H1 (cell line): ENCODE data around the gene BRAP. TPM values are rescaled to one million over a fixed set of nuclear protein-coding genes. Genes with fewer than 3 reads are reported as not detected.

ENCODE experiments used
- CTCF ChIA-PET: fragments of 300-600 bp; sonication (Branson Sonifier 250); formaldehyde crosslinking; loops from one replicate; lab custom pipeline; 2021; ENCODE audit not compliant: partially characterized antibody; lab: Charles Lee
- POLR2A ChIA-PET: fragments of 300-600 bp; sonication (Branson Sonifier 250); formaldehyde crosslinking; loops from one replicate; lab custom pipeline; 2021; ENCODE audit warnings: inconsistent platforms; ENCODE audit not compliant: partially characterized antibody; lab: Charles Lee
- DNase-seq, 2 experiments: peaks; one replicate each; pipeline versions ENCODE4 v3.0.0 to v3.0.0-alpha.2; 2010 to 2022; ENCODE audit warnings: low spot score in 2 of 2, low read depth in 1 of 2, mixed read lengths in 1 of 2
- FAIRE-seq: peaks from 2 replicates; lab custom pipeline; 2011; peaks lifted over from hg19 to GRCh38; lab: Jason Lieb, UNC
- H2AFZ ChIP-seq: 2 replicates; pipeline ENCODE4 v1.8.1; 2012; ENCODE audit warnings: low read length, inconsistent platforms
- H2AK5ac ChIP-seq: 2 replicates; pipeline ENCODE4 v1.6.1; 2013; ENCODE audit warnings: low read depth, low read length
- H2BK120ac ChIP-seq: replicated peaks from 2 replicates; pipeline ENCODE3; 2013; ENCODE audit warnings: low read depth, low read length, inconsistent platforms
- H2BK12ac ChIP-seq: 2 replicates; pipeline ENCODE4 v1.6.1; 2013; ENCODE audit warnings: low read depth, low read length
- H2BK15ac ChIP-seq: 2 replicates; pipeline ENCODE4 v1.6.1; 2013; ENCODE audit warnings: low read length
- H2BK20ac ChIP-seq: 2 replicates; pipeline ENCODE4 v1.6.1; 2013; ENCODE audit warnings: low read length
- H2BK5ac ChIP-seq: 2 replicates; pipeline ENCODE4 v1.6.1; 2013; ENCODE audit warnings: low read depth, low read length
- H3K14ac ChIP-seq: 2 replicates; pipeline ENCODE4 v1.6.1; 2013; ENCODE audit warnings: inconsistent platforms; ENCODE audit not compliant: insufficient read length
- H3K18ac ChIP-seq: 2 replicates; pipeline ENCODE4 v1.6.1; 2013; ENCODE audit warnings: low read length; ENCODE audit errors: extremely low read depth
- H3K23ac ChIP-seq: 2 replicates; pipeline ENCODE4 v1.6.1; 2013; ENCODE audit warnings: inconsistent platforms; ENCODE audit not compliant: insufficient read length
- H3K23me2 ChIP-seq: 2 replicates; pipeline ENCODE4 v1.6.1; 2013; ENCODE audit warnings: low read depth, low read length
- H3K27ac ChIP-seq: 2 replicates; pipeline ENCODE4 v1.6.1; 2011; ENCODE audit warnings: low read depth, low read length, inconsistent platforms
- H3K27me3 ChIP-seq, 4 experiments: replicated peaks in 1 of 4; 1 replicate in 1 of 4; 2 replicates in 3 of 4; pipeline versions ENCODE4 v1.6.1 to v1.8.1; 2011 to 2013; ENCODE audit warnings: low read length in 3 of 4, mild to moderate bottlenecking in 3 of 4, inconsistent platforms in 2 of 4, mixed read lengths in 2 of 4, moderate library complexity in 1 of 4; ENCODE audit not compliant: control insufficient read depth in 3 of 4, insufficient read depth in 3 of 4; ENCODE audit errors: extremely low read depth in 1 of 4
- H3K36me3 ChIP-seq, 4 experiments: 2 replicates each; pipeline versions ENCODE4 v1.6.1 to v1.8.1; 2011 to 2013; ENCODE audit warnings: mild to moderate bottlenecking in 4 of 4, low read length in 3 of 4, moderate library complexity in 2 of 4, control low read depth in 1 of 4, inconsistent platforms in 1 of 4; ENCODE audit not compliant: insufficient read depth in 4 of 4, control insufficient read depth in 2 of 4
- H3K4ac ChIP-seq: replicated peaks from 2 replicates; pipeline ENCODE3; 2013; ENCODE audit warnings: low read length, low read depth, mixed read lengths, inconsistent platforms; ENCODE audit not compliant: insufficient read length
- H3K4me1 ChIP-seq, 4 experiments: replicated peaks in 1 of 4; 1 replicate in 1 of 4; 2 replicates in 3 of 4; pipeline versions ENCODE4 v1.6.1 to v1.8.1; 2011 to 2013; ENCODE audit warnings: low read length in 3 of 4, inconsistent platforms in 2 of 4, mixed read lengths in 1 of 4; ENCODE audit not compliant: insufficient read depth in 4 of 4, control insufficient read depth in 3 of 4
- H3K4me2 ChIP-seq, 2 experiments: 2 replicates each; pipeline versions ENCODE4 v1.6.1 to v1.8.1; 2011 to 2013; ENCODE audit warnings: low read depth in 2 of 2, low read length in 2 of 2, control low read depth in 1 of 2, inconsistent platforms in 1 of 2, mild to moderate bottlenecking in 1 of 2; ENCODE audit not compliant: insufficient read depth in 1 of 2
- H3K4me3 ChIP-seq, 4 experiments: fragments of 200-600, 300-600 bp in 1 of 4; sonication (generic), shearing (Covaris generic), sonication (Bioruptor Twin) in 1 of 4; 2 replicates each; pipeline versions ENCODE4 v1.5.1 to v1.8.1; 2011 to 2016; ENCODE audit warnings: low read length in 4 of 4, low read depth in 3 of 4, control low read depth in 2 of 4, inconsistent platforms in 2 of 4, mild to moderate bottlenecking in 2 of 4, mixed read lengths in 1 of 4, moderate library complexity in 1 of 4; ENCODE audit not compliant: insufficient read depth in 2 of 4; ENCODE audit errors: extremely low read depth in 1 of 4
- H3K56ac ChIP-seq: replicated peaks from 2 replicates; pipeline ENCODE3; 2013; ENCODE audit warnings: low read depth, mild to moderate bottlenecking, mixed read lengths, low read length, inconsistent platforms; ENCODE audit not compliant: insufficient read length
- H3K79me1 ChIP-seq: 2 replicates; pipeline ENCODE4 v1.6.1; 2013; ENCODE audit warnings: low read depth, low read length, control low read depth
- H3K79me2 ChIP-seq, 2 experiments: 2 replicates each; pipeline versions ENCODE4 v1.6.1 to v1.8.1; 2012 to 2013; ENCODE audit warnings: low read length in 2 of 2, mild to moderate bottlenecking in 2 of 2, inconsistent platforms in 1 of 2; ENCODE audit not compliant: insufficient read depth in 2 of 2, control insufficient read depth in 1 of 2
- H3K9ac ChIP-seq, 4 experiments: replicated peaks in 1 of 4; 1 replicate in 1 of 4; 2 replicates in 3 of 4; pipeline versions ENCODE4 v1.6.1 to v1.8.1; 2011 to 2013; ENCODE audit warnings: low read depth in 3 of 4, low read length in 3 of 4, control low read depth in 2 of 4, mild to moderate bottlenecking in 2 of 4, moderate library complexity in 2 of 4, inconsistent platforms in 1 of 4; ENCODE audit errors: extremely low read depth in 1 of 4
- H3K9me3 ChIP-seq, 2 experiments: 2 replicates each; pipeline versions ENCODE4 v1.6.1 to v1.8.1; 2012 to 2013; ENCODE audit warnings: mild to moderate bottlenecking in 2 of 2, moderate library complexity in 2 of 2, control low read depth in 1 of 2, inconsistent platforms in 1 of 2, low read depth in 1 of 2, low read length in 1 of 2, mixed read lengths in 1 of 2; ENCODE audit not compliant: insufficient read depth in 2 of 2
- H4K20me1 ChIP-seq, 2 experiments: replicated peaks in 1 of 2; 2 replicates each; pipeline versions ENCODE3 to v1.8.1; 2011 to 2013; ENCODE audit warnings: inconsistent platforms in 2 of 2, low read length in 2 of 2, mild to moderate bottlenecking in 1 of 2; ENCODE audit not compliant: insufficient read depth in 2 of 2, control insufficient read depth in 1 of 2
- H4K5ac ChIP-seq: 2 replicates; pipeline ENCODE4 v1.6.1; 2013; ENCODE audit warnings: low read length, low read depth, mixed read lengths, inconsistent platforms; ENCODE audit not compliant: insufficient read length
- H4K8ac ChIP-seq: 2 replicates; pipeline ENCODE4 v1.8.0; 2013; ENCODE audit warnings: mild to moderate bottlenecking, moderate library complexity, low read length, inconsistent platforms; ENCODE audit not compliant: insufficient read depth; ENCODE audit errors: extremely low read depth
- H4K91ac ChIP-seq: replicated peaks from 2 replicates; pipeline ENCODE3; 2013; ENCODE audit warnings: low read length, mixed read lengths, inconsistent platforms; ENCODE audit not compliant: insufficient read length
- HDAC6 ChIP-seq: IDR thresholded peaks from one replicate; pipeline ENCODE4 v1.7.1; 2012; ENCODE audit warnings: low read depth, mild to moderate bottlenecking, inconsistent platforms, low read length, moderate library complexity
- TEAD4 ChIP-seq: IDR thresholded peaks from 2 replicates; pipeline ENCODE4 v1.6.1; 2012; ENCODE audit warnings: low read depth, low read length, inconsistent platforms, mixed read lengths
- WGBS, 2 experiments: shearing (Covaris generic) in 1 of 2; methylation state at CpG; one replicate each; pipeline versions ENCODE4 v1.1.6 to v1.1.7; 2013 to 2015; ENCODE audit warnings: low lambda C conversion rate in 2 of 2, mixed read lengths in 2 of 2, inconsistent platforms in 1 of 2, low coverage in 1 of 2, missing lambda C conversion rate in 1 of 2; ENCODE audit not compliant: insufficient replicate concordance in 2 of 2, insufficient coverage in 1 of 2, insufficient read length in 1 of 2; ENCODE audit errors: extremely low coverage in 1 of 2, missing lambda C conversion rate in 1 of 2; 5-methylcytosine and 5-hydroxymethylcytosine counted together
- polyA plus RNA-seq, 7 experiments: library from polyadenylated mRNA; depleted of rRNA in 3 of 7; stranded (reverse) in 5 of 7; unstranded in 2 of 7; fragments of >200 nt in 5 of 7; fragments of 200-250 nt in 2 of 7; gene quantifications; 1 replicate in 5 of 7; 2 replicates in 1 of 7; 4 replicates in 1 of 7; pipeline versions ENCODE4 v1.2.1 to v1.2.3, GENCODE V29; 2011 to 2013; ENCODE audit warnings: missing spikeins in 2 of 7, mixed read lengths in 2 of 7
- total RNA-seq: library from RNA; stranded (reverse); fragmentation: NEBNext Ultra II Directional; extraction: Animal tissue kit (Norgen Biotek cat#: 25700); gene quantifications from 2 replicates; pipeline ENCODE4 v1.2.1, GENCODE V29; 2021

Gene BRAP
- total and polyA plus RNA-seq, 2 of the 8 experiments (the other 6 are each of a cell fraction or from before 2014, with no cell fraction given): 12.8 to 22.2 TPM

GRCh38 chr12:111691262-111691661, 5.5 kb upstream of the BRAP start:
- no peak overlapping the region for H2BK12ac ChIP-seq
- no peak for FAIRE-seq
- no peak overlapping the region for H3K14ac ChIP-seq
- no peak overlapping the region for H4K5ac ChIP-seq
- peaks cover 3% of the 10 kb centered on the region for H3K79me1 ChIP-seq
- H3K4me3 ChIP-seq: no peak overlapping the region
- no peak overlapping the region for H2BK5ac ChIP-seq
- no peaks in the 10 kb centered on the region for H3K9me3 ChIP-seq
- H3K4ac ChIP-seq: no peak overlapping the region
- H3K23me2 ChIP-seq: peaks cover 4% of the 10 kb centered on the region; the same call in 1 of the 2 replicates
- no peak overlapping the region for H3K23ac ChIP-seq
- H3K18ac ChIP-seq: no peak overlapping the region
- WGBS, 2 experiments: 95% methylated on average over 3 of the region's 3 CpGs; no CpG with 5 or more reads in 1 of the 2 experiments
- H2AFZ ChIP-seq: no peak overlapping the region
- no peak overlapping the region for H2BK20ac ChIP-seq
- DNase-seq: no peak
- H3K79me2 ChIP-seq: peaks cover 0 to 8% of the 10 kb centered on the region in 2 experiments; a peak in 2 of 4 replicates
- ChIA-PET CTCF (interaction anchor here (2.2 kb wide), 1 partner anchor 11 kb away, joined by 10 read pairs; no protein-coding TSS in a partner anchor), POLR2A (no interaction called here)
- no peak overlapping the region for H3K4me2 ChIP-seq
- no peaks in the 10 kb centered on the region for H3K27me3 ChIP-seq
- H3K9ac ChIP-seq: no peak overlapping the region
- H3K27ac ChIP-seq: no peak overlapping the region
- H3K4me1 ChIP-seq: peaks cover 0 to 8% (median 0%) of the 10 kb centered on the region in 4 experiments; a peak in 2 of 7 replicates
- H2AK5ac ChIP-seq: no peak overlapping the region
- no peak overlapping the region for H2BK120ac ChIP-seq
- H4K91ac ChIP-seq: no peak overlapping the region
- no peak overlapping the region for H2BK15ac ChIP-seq
- H3K36me3 ChIP-seq: peaks cover 0 to 17% (median 10%) of the 10 kb centered on the region in 4 experiments; a peak in 7 of 8 replicates
- H3K56ac ChIP-seq: no peak overlapping the region
- peaks cover 2% of the 10 kb centered on the region in 2 experiments for H4K20me1 ChIP-seq
- TF ChIP-seq HDAC6 (no peak), TEAD4 (no peak)
- no peak overlapping the region for H4K8ac ChIP-seq
